HEK293 (cell line): Measurements from ENCODE around the gene GTF2F1.
A peak's percentile ranks its signal among the peaks of the same experiment; 100 is the strongest.

Experiments used
- KLF1 ChIP-seq: fragments of 450-650 bp; formaldehyde crosslinking; IDR thresholded peaks from 2 replicates; pipeline ENCODE4 v1.5.1; 2016; ENCODE audit warnings: missing biosample characterization, missing genetic modification characterization
- KLF9 ChIP-seq: fragments of 450-650 bp; formaldehyde crosslinking; IDR thresholded peaks from 2 replicates; pipeline ENCODE4 v1.5.1; 2016; ENCODE audit warnings: missing biosample characterization, missing genetic modification characterization, low read depth
- OSR2 ChIP-seq: fragments of 450-650 bp; formaldehyde crosslinking; IDR thresholded peaks from 2 replicates; pipeline ENCODE4 v1.5.1; 2016; ENCODE audit warnings: missing biosample characterization, missing genetic modification characterization
- SETDB1 ChIP-seq: IDR thresholded peaks from one replicate; pipeline ENCODE4 v1.6.1; 2017; ENCODE audit warnings: mild to moderate bottlenecking, low read length, moderate library complexity, mixed read lengths; ENCODE audit not compliant: insufficient read length
- ZBTB17 ChIP-seq: fragments of 450-650 bp; formaldehyde crosslinking; IDR thresholded peaks from 2 replicates; pipeline ENCODE4 v1.5.1; 2016; ENCODE audit warnings: missing biosample characterization, missing genetic modification characterization
- ZBTB21 ChIP-seq: fragments of 450-650 bp; formaldehyde crosslinking; IDR thresholded peaks from 2 replicates; pipeline ENCODE4 v1.5.1; 2017; ENCODE audit warnings: missing biosample characterization, missing genetic modification characterization
- ZBTB7A ChIP-seq: fragments of 450-650 bp; formaldehyde crosslinking; IDR thresholded peaks from 2 replicates; pipeline ENCODE4 v1.5.1; 2016; ENCODE audit warnings: low read depth, missing biosample characterization, missing genetic modification characterization
- ZFP41 ChIP-seq: fragments of 450-650 bp; formaldehyde crosslinking; IDR thresholded peaks from 2 replicates; pipeline ENCODE4 v1.5.1; 2016; ENCODE audit warnings: missing biosample characterization, missing genetic modification characterization, borderline replicate concordance
- ZNF146 ChIP-seq: fragments of 450-650 bp; formaldehyde crosslinking; IDR thresholded peaks from 2 replicates; pipeline ENCODE4 v1.5.1; 2016; ENCODE audit warnings: missing biosample characterization, missing genetic modification characterization
- ZNF19 ChIP-seq: fragments of 450-650 bp; formaldehyde crosslinking; IDR thresholded peaks from 2 replicates; pipeline ENCODE4; 2016; ENCODE audit warnings: missing biosample characterization, missing genetic modification characterization, low read depth
- ZNF2 ChIP-seq: fragments of 450-650 bp; formaldehyde crosslinking; IDR thresholded peaks from 2 replicates; pipeline ENCODE4 v1.5.1; 2016; ENCODE audit warnings: missing biosample characterization, missing genetic modification characterization
- ZNF24 ChIP-seq: fragments of 450-650 bp; formaldehyde crosslinking; IDR thresholded peaks from 2 replicates; pipeline ENCODE4 v1.5.1; 2016; ENCODE audit warnings: missing biosample characterization, missing genetic modification characterization
- ZNF548 ChIP-seq: fragments of 450-650 bp; formaldehyde crosslinking; IDR thresholded peaks from 2 replicates; pipeline ENCODE4 v1.5.1; 2016; ENCODE audit warnings: missing biosample characterization, missing genetic modification characterization
- ZNF549 ChIP-seq: fragments of 450-650 bp; IDR thresholded peaks from 2 replicates; pipeline ENCODE4 v1.5.1; 2018; ENCODE audit warnings: missing biosample characterization, missing genetic modification characterization, mild to moderate bottlenecking, inconsistent platforms, moderate library complexity
- ZNF610 ChIP-seq: fragments of 450-650 bp; formaldehyde crosslinking; IDR thresholded peaks from 2 replicates; pipeline ENCODE4 v1.5.1; 2016; ENCODE audit warnings: missing biosample characterization, missing genetic modification characterization, borderline replicate concordance
- ZNF623 ChIP-seq: fragments of 450-650 bp; formaldehyde crosslinking; IDR thresholded peaks from 2 replicates; pipeline ENCODE4 v1.5.1; 2016; ENCODE audit warnings: missing biosample characterization, missing genetic modification characterization
- ZNF629 ChIP-seq: fragments of 450-650 bp; formaldehyde crosslinking; IDR thresholded peaks from 2 replicates; pipeline ENCODE4 v1.5.1; 2017; ENCODE audit warnings: missing biosample characterization, missing genetic modification characterization
- ZNF785 ChIP-seq: fragments of 450-650 bp; formaldehyde crosslinking; IDR thresholded peaks from 2 replicates; pipeline ENCODE4 v1.5.1; 2016; ENCODE audit warnings: missing biosample characterization, missing genetic modification characterization
- TF ChIP-seq, protein P1 (sequence below): fragments of 450-650 bp; formaldehyde crosslinking; IDR thresholded peaks from 2 replicates; pipeline ENCODE4 v1.5.1; 2016; ENCODE audit warnings: missing biosample characterization, missing genetic modification characterization
- TF ChIP-seq, protein P2 (sequence below): fragments of 450-650 bp; formaldehyde crosslinking; IDR thresholded peaks from 2 replicates; pipeline ENCODE4 v1.5.1; 2017; ENCODE audit warnings: missing biosample characterization, missing genetic modification characterization
- TF ChIP-seq, protein P3 (sequence below): fragments of 450-650 bp; formaldehyde crosslinking; IDR thresholded peaks from 2 replicates; pipeline ENCODE4 v1.5.1; 2016; ENCODE audit warnings: missing biosample characterization, missing genetic modification characterization
- TF ChIP-seq, protein P4 (sequence below): fragments of 450-650 bp; formaldehyde crosslinking; IDR thresholded peaks from 2 replicates; pipeline ENCODE4 v1.5.1; 2016; ENCODE audit warnings: missing biosample characterization, missing genetic modification characterization
- TF ChIP-seq, protein P5 (sequence below): fragments of 450-650 bp; formaldehyde crosslinking; IDR thresholded peaks from 2 replicates; pipeline ENCODE4 v1.5.1; 2016; ENCODE audit warnings: missing biosample characterization, missing genetic modification characterization
- TF ChIP-seq, protein P6 (sequence below): fragments of 450-650 bp; formaldehyde crosslinking; IDR thresholded peaks from 2 replicates; pipeline ENCODE4 v1.5.1; 2016; ENCODE audit warnings: missing biosample characterization, missing genetic modification characterization

The GTF2F1 gene

DNA sequence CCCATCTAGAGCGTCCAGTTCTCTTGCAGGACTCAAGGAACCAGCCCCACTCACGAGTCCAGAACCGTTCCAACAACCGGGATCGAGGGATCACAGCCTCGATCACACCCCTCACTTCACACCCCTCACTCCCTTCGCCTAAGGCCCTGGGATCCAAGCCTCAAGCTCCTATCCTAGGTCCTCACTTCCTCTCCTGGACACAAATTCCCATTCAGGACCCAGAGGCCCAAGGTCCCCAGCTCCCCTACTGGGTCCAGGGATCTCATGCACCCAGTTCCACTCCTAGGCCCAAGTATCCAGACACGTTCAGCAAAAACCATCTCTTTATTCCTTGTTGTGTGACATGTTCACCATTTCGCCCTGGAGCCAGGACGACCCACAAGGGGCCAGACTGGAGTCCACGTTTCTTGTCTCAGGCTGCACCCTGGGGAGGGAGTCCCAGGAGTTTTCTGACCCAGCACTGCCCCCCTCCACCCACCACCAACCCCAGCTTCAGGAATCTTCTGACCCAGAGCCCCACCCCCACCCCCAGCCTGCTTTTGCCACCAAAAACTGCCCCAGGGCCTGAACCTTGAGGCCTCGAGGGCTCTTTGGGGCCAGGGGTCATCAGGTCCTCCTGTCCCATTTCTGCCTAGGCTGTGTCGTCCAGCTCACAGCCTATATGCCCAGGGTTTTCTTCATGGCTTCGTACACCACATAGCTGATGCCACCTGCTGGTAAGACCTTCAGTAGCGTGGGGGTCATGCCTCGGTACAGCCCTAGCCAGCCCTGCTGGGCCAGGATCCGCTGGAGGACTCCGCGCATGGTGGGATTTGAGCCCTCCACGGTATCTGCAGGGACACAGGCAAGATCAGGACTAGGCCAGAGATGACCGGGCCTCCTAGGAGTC lies 33.0 kb upstream of the GTF2F1 start (continued):
- TF ChIP-seq, protein P1, sequence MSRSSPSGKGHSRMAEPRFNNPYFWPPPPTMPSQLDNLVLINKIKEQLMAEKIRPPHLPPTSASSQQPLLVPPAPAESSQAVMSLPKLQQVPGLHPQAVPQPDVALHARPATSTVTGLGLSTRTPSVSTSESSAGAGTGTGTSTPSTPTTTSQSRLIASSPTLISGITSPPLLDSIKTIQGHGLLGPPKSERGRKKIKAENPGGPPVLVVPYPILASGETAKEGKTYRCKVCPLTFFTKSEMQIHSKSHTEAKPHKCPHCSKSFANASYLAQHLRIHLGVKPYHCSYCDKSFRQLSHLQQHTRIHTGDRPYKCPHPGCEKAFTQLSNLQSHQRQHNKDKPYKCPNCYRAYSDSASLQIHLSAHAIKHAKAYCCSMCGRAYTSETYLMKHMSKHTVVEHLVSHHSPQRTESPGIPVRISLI (tag by site-specific recombination): no peak
- TF ChIP-seq ZNF19 (tag by site-specific recombination) (no peak), KLF9 (tag by site-specific recombination) (0 out of 2 replicates have a peak, but pooled peaks have one; percentile 16), ZBTB7A (peak; percentile 20; the same call in 1 of the 2 replicates), ZBTB17 (tag by site-specific recombination) (no peak; the same call in 1 of the 2 replicates), ZNF785 (tag by site-specific recombination) (0 out of 2 replicates have a peak, but pooled peaks have one; percentile 44), ZNF549 (tag by site-specific recombination) (no peak), KLF1 (tag by site-specific recombination) (no peak), ZNF610 (tag by site-specific recombination) (0 out of 2 replicates have a peak, but pooled peaks have one; percentile 3), ZFP41 (tag by site-specific recombination) (no peak), ZNF623 (tag by site-specific recombination) (0 out of 2 replicates have a peak, but pooled peaks have one; percentile 12), ZNF2 (peak; percentile 59), ZNF24 (tag by site-specific recombination) (0 out of 2 replicates have a peak, but pooled peaks have one; percentile 5), SETDB1 (peak; percentile 61), ZNF548 (tag by site-specific recombination) (0 out of 2 replicates have a peak, but pooled peaks have one; percentile 34), ZNF146 (tag by site-specific recombination) (no peak), ZNF629 (tag by site-specific recombination) (no peak), OSR2 (tag by site-specific recombination) (no peak), ZBTB21 (tag by site-specific recombination) (0 out of 2 replicates have a peak, but pooled peaks have one; percentile 3)
- TF ChIP-seq, protein P2, sequence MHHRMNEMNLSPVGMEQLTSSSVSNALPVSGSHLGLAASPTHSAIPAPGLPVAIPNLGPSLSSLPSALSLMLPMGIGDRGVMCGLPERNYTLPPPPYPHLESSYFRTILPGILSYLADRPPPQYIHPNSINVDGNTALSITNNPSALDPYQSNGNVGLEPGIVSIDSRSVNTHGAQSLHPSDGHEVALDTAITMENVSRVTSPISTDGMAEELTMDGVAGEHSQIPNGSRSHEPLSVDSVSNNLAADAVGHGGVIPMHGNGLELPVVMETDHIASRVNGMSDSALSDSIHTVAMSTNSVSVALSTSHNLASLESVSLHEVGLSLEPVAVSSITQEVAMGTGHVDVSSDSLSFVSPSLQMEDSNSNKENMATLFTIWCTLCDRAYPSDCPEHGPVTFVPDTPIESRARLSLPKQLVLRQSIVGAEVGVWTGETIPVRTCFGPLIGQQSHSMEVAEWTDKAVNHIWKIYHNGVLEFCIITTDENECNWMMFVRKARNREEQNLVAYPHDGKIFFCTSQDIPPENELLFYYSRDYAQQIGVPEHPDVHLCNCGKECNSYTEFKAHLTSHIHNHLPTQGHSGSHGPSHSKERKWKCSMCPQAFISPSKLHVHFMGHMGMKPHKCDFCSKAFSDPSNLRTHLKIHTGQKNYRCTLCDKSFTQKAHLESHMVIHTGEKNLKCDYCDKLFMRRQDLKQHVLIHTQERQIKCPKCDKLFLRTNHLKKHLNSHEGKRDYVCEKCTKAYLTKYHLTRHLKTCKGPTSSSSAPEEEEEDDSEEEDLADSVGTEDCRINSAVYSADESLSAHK: no peak
- TF ChIP-seq, protein P3, sequence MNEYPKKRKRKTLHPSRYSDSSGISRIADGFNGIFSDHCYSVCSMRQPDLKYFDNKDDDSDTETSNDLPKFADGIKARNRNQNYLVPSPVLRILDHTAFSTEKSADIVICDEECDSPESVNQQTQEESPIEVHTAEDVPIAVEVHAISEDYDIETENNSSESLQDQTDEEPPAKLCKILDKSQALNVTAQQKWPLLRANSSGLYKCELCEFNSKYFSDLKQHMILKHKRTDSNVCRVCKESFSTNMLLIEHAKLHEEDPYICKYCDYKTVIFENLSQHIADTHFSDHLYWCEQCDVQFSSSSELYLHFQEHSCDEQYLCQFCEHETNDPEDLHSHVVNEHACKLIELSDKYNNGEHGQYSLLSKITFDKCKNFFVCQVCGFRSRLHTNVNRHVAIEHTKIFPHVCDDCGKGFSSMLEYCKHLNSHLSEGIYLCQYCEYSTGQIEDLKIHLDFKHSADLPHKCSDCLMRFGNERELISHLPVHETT (tag by site-specific recombination): 0 out of 2 replicates have a peak, but pooled peaks have one; percentile 8
- TF ChIP-seq, protein P4, sequence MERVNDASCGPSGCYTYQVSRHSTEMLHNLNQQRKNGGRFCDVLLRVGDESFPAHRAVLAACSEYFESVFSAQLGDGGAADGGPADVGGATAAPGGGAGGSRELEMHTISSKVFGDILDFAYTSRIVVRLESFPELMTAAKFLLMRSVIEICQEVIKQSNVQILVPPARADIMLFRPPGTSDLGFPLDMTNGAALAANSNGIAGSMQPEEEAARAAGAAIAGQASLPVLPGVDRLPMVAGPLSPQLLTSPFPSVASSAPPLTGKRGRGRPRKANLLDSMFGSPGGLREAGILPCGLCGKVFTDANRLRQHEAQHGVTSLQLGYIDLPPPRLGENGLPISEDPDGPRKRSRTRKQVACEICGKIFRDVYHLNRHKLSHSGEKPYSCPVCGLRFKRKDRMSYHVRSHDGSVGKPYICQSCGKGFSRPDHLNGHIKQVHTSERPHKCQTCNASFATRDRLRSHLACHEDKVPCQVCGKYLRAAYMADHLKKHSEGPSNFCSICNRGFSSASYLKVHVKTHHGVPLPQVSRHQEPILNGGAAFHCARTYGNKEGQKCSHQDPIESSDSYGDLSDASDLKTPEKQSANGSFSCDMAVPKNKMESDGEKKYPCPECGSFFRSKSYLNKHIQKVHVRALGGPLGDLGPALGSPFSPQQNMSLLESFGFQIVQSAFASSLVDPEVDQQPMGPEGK (tag by site-specific recombination): no peak
- TF ChIP-seq, protein P5, sequence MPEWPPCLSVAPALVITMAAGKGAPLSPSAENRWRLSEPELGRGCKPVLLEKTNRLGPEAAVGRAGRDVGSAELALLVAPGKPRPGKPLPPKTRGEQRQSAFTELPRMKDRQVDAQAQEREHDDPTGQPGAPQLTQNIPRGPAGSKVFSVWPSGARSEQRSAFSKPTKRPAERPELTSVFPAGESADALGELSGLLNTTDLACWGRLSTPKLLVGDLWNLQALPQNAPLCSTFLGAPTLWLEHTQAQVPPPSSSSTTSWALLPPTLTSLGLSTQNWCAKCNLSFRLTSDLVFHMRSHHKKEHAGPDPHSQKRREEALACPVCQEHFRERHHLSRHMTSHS (tag by site-specific recombination): 0 out of 2 replicates have a peak, but pooled peaks have one; percentile 46
- TF ChIP-seq, protein P6, sequence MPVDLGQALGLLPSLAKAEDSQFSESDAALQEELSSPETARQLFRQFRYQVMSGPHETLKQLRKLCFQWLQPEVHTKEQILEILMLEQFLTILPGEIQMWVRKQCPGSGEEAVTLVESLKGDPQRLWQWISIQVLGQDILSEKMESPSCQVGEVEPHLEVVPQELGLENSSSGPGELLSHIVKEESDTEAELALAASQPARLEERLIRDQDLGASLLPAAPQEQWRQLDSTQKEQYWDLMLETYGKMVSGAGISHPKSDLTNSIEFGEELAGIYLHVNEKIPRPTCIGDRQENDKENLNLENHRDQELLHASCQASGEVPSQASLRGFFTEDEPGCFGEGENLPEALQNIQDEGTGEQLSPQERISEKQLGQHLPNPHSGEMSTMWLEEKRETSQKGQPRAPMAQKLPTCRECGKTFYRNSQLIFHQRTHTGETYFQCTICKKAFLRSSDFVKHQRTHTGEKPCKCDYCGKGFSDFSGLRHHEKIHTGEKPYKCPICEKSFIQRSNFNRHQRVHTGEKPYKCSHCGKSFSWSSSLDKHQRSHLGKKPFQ (tag by site-specific recombination): peak; percentile 93
